Fibroblast of the aortic adventitia (primary cell): ENCODE measurements around the gene ULK4. TPM values are rescaled to one million over a fixed set of nuclear protein-coding genes. Genes with fewer than 3 reads are reported as not detected.

Source experiments
- DNase-seq: peaks from one replicate; pipeline ENCODE4 v3.0.0-alpha.2; 2010; ENCODE audit warnings: low read depth
- H3K4me3 ChIP-seq: 2 replicates; pipeline ENCODE4 v1.5.1; 2011; ENCODE audit warnings: low read depth, mild to moderate bottlenecking, control low read depth, low read length, moderate library complexity
- total RNA-seq: library from RNA; depleted of rRNA; stranded (reverse); fragments of >200 nt; gene quantifications from 2 replicates; pipeline ENCODE4 v1.2.3, GENCODE V29; 2012; ENCODE audit warnings: low replicate concordance
- TF ChIP-seq, protein P1 (sequence below): IDR thresholded peaks from 2 replicates; pipeline ENCODE4 v1.5.1; 2011; ENCODE audit warnings: mild to moderate bottlenecking, low read length, control low read depth, inconsistent platforms; ENCODE audit not compliant: insufficient read depth

Gene ULK4
- total RNA-seq, 1 donor = 16.1 TPM

DNA sequence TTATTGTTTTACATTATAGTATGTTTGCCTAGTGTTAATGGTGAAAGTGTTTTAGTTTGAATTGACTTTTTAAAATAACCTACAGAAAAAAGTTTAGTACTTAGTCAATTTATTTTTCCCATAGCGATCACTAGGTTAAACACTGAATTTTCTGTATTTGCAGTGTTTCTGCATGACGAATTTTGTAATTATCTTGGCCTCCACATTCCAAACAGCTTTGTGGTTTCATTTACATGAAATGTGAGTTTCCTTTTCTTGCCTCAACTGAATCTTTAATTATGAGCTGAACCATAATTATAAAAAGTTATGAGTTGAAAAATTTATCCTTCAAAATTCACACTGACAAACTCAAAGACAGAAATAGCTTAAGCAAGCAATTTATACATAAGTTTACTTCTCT, 527.1 kb downstream of the ULK4 start:
- TF ChIP-seq, protein P1, sequence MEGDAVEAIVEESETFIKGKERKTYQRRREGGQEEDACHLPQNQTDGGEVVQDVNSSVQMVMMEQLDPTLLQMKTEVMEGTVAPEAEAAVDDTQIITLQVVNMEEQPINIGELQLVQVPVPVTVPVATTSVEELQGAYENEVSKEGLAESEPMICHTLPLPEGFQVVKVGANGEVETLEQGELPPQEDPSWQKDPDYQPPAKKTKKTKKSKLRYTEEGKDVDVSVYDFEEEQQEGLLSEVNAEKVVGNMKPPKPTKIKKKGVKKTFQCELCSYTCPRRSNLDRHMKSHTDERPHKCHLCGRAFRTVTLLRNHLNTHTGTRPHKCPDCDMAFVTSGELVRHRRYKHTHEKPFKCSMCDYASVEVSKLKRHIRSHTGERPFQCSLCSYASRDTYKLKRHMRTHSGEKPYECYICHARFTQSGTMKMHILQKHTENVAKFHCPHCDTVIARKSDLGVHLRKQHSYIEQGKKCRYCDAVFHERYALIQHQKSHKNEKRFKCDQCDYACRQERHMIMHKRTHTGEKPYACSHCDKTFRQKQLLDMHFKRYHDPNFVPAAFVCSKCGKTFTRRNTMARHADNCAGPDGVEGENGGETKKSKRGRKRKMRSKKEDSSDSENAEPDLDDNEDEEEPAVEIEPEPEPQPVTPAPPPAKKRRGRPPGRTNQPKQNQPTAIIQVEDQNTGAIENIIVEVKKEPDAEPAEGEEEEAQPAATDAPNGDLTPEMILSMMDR = no peak
- DNase-seq = no peak
- H3K4me3 ChIP-seq = no peak overlapping the region

DNA sequence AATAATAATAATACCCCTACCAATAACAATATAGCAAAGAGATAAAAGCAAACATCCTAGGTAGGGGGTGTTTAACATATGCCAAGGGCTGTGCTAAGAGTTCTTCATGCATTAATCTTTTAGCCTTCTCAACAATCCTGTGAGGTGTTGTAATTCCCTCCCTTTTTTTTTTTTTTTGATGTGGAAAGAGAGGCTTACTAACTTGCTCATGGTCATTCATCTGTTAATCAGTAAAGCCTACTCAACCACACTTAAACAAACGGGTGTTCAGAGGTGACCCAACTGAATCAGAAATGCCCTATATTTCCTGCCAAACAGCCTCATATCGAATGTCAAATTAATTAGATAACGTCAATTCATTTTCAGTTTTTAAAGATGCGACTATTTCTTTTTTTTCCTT, 530.5 kb downstream of the ULK4 start:
- no peak overlapping the region for H3K4me3 ChIP-seq
- TF ChIP-seq, protein P1 = no peak
- DNase-seq = no peak

DNA sequence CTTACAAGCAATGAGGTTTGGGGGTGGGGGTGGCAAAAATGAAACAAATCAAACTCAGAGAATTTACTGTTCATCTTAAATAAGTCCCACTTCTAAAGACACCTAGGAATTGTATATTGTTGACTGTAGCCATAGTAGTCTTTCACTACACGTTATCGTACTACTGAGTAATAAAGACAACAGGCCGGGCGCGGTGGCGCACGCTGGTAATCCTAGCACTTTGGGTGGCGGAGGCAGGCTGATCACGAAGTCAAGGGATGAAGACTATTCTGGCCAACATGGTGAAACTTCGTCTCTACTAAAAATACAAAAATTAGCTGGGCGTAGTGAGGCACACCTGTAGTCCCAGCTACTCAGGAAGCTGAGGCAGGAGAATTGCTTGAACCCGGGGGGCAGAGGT, 531.0 kb downstream of the ULK4 start:
- no peak overlapping the region for H3K4me3 ChIP-seq
- TF ChIP-seq, protein P1 = no peak
- no peak for DNase-seq

DNA sequence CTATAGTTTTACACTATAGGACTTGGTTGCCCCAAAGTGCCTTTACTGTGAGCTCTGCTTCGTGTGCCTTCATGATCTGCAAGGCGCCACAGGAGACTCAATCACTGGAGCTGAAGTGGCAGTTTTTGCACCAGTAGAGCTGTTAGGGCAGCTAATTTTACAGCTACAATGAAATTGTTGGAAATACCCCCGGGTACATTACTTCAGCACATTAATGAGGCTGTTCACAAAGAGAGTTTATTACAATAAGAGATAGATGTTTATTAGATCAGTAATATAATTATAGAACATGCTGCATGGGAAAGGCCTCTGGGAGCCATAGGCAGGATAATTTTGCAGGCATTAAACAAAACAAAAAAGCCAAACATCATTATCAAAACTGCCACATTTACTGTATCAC, 531.5 kb downstream of the ULK4 start:
- no peak overlapping the region for H3K4me3 ChIP-seq
- TF ChIP-seq, protein P1 = no peak
- DNase-seq = no peak

DNA sequence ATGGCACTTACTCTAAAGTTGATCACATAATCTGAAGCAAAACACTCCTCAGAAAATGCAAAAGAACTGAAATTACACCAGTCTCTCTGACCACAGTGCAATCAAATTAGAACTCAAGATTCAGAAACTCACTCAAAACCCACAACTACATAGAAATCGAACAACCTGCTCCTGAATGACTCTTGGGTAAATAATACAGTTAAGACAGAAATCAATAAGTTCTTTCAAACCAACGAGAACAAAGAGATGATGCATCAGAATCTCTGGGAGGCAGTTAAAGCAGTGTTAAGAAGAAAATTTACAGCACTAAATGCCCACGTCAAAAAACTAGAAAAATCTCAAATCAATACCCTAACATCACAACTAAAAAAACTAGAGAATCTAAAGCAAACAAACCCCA, 535.4 kb downstream of the ULK4 start:
- no peak for DNase-seq
- TF ChIP-seq, protein P1 = no peak
- no peak overlapping the region for H3K4me3 ChIP-seq

DNA sequence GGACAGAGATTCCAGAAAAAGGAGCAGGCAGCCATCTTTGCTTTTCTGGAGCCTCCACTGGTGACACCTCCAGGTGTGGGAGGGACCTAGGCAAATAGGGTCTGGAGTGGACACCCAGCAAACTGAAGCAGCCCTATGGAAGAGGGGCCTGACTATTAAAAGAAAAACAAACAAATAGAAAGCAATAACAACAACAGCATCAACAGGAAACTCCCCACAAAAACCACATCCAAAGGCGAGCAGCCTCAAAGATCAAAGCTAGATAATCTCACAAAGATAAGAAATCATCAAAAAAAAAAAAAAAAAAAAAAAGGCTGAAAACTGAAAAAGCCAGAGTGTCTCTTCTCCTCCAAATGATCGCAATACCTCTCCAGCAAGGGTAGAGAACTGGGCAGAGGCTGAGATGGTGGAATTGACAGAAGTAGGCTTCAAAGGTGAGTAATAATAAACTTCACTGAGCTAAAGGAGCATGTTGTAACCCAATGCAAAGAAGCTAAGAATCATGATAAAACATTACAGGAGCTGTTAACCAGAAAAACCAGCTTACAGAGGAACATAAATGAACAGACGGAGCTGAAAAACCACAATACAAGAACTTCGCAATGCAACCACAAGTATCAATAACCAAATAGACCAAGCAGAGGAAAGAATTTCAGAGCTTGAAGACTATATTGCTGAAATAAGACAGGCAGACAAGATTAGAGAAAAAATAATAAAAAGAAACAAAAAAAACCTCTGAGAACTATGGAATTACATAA, 537.2 kb downstream of the ULK4 start:
- TF ChIP-seq, protein P1 = no peak
- H3K4me3 ChIP-seq = no peak overlapping the region
- DNase-seq = no peak

DNA sequence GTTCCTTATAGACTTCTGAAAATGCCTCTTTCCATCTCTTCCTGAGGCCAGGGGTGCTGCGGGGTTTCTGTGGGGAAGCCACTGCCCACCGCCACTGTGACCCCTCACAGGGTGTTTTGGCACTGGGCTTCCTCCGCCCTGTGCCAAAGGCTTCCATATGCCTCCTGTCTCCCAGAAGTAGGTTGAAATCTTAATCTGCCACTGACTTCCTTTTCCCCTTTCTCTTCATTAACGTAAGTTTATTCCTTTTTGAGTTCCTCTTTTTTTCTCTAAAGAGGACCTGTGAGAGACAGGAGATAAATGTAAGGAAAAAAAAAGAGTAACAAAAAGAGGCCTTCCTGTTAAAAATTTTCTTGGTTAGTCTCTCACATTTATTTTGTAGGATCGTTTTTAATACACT, 542.1 kb downstream of the ULK4 start:
- no peak for DNase-seq
- H3K4me3 ChIP-seq = no peak overlapping the region
- TF ChIP-seq, protein P1 = no peak
